Ectodermal cell (in vitro differentiated cells): Measurements from ENCODE around the gene TBX4.
"Not testable (repeated sequence)": the region's sequence is repeated elsewhere in the genome, so short reads cannot be mapped to it uniquely, and the experiment has no call there.

Experiments used
- H3K27ac ChIP-seq: 2 replicates; pipeline ENCODE4 v1.7.0; 2013; ENCODE audit warnings: mild to moderate bottlenecking, low read depth, low read length; ENCODE audit not compliant: insufficient read depth, poor library complexity, severe bottlenecking
- H3K27me3 ChIP-seq: 2 replicates; pipeline ENCODE4 v1.7.0; 2013; ENCODE audit warnings: mild to moderate bottlenecking, low read length; ENCODE audit not compliant: insufficient read depth, control insufficient read depth, poor library complexity, severe bottlenecking
- H3K36me3 ChIP-seq: one replicate; pipeline ENCODE4 v1.7.0; 2013; ENCODE audit warnings: low read length; ENCODE audit not compliant: control insufficient read depth, insufficient read depth
- H3K4me1 ChIP-seq: one replicate; pipeline ENCODE4 v1.7.0; 2013; ENCODE audit warnings: low read length; ENCODE audit not compliant: control insufficient read depth, insufficient read depth
- H3K4me3 ChIP-seq: 2 replicates; pipeline ENCODE4 v1.7.0; 2013; ENCODE audit warnings: low read depth, low read length, control low read depth; ENCODE audit not compliant: insufficient read depth
- H3K9me3 ChIP-seq: 2 replicates; pipeline ENCODE4 v1.7.0; 2013; ENCODE audit warnings: mild to moderate bottlenecking, low read length, moderate library complexity; ENCODE audit not compliant: control insufficient read depth
- WGBS, 2 experiments: methylation state at CpG; one replicate each; pipeline ENCODE4 v1.1.7; 2013; ENCODE audit warnings: missing lambda C conversion rate in 2 of 2; 5-methylcytosine and 5-hydroxymethylcytosine counted together

TBX4 gene

GRCh38 chr17:61511480-61512182, 59.4 kb downstream of the TBX4 start:
- Histone ChIP-seq H3K4me1 (no peaks in the 10 kb centered on the region), H3K27me3 (no peaks in the 10 kb centered on the region), H3K36me3 (no peaks in the 10 kb centered on the region), H3K27ac (no peak overlapping the region), H3K4me3 (no peak overlapping the region), H3K9me3 (no peaks in the 10 kb centered on the region)
- 92 to 93% methylated on average over 4 of the region's 4 CpGs for WGBS, 2 experiments

GRCh38 chr17:61514491-61514890, 62.3 kb downstream of the TBX4 start:
- H3K4me1 ChIP-seq: no peaks in the 10 kb centered on the region
- no peaks in the 10 kb centered on the region for H3K9me3 ChIP-seq
- no peak overlapping the region for H3K27ac ChIP-seq
- WGBS, 2 experiments: 94 to 95% methylated on average over 4 of the region's 4 CpGs
- H3K27me3 ChIP-seq: no peaks in the 10 kb centered on the region
- H3K4me3 ChIP-seq: no peak overlapping the region
- H3K36me3 ChIP-seq: no peaks in the 10 kb centered on the region

- Histone ChIP-seq H3K27ac (no peak overlapping the region), H3K27me3 (no peaks in the 10 kb centered on the region)
- WGBS, 2 experiments: 95 to 96% methylated on average over 3 of the region's 3 CpGs
These were observed 65.0 kb downstream of the TBX4 start for GRCh38 chr17:61517265-61517664.

GRCh38 chr17:61517843-61518606, 65.8 kb downstream of the TBX4 start:
- H3K36me3 ChIP-seq: no peaks in the 10 kb centered on the region
- H3K4me3 ChIP-seq: no peak overlapping the region
- H3K4me1 ChIP-seq: no peaks in the 10 kb centered on the region
- H3K27me3 ChIP-seq: no peaks in the 10 kb centered on the region
- H3K9me3 ChIP-seq: no peaks in the 10 kb centered on the region
- 83 to 89% methylated on average over 3 of the region's 3 CpGs for WGBS, 2 experiments
- no peak overlapping the region for H3K27ac ChIP-seq

More at GRCh38 chr17:61517265-61517664, 65.0 kb downstream of the TBX4 start:
- Histone ChIP-seq H3K9me3 (no peaks in the 10 kb centered on the region), H3K4me1 (no peaks in the 10 kb centered on the region), H3K36me3 (no peaks in the 10 kb centered on the region), H3K4me3 (no peak overlapping the region)

- no peak overlapping the region for H3K4me3 ChIP-seq
- no peaks in the 10 kb centered on the region for H3K4me1 ChIP-seq
- WGBS, 2 experiments: 76 to 82% methylated on average over 1 of the region's 1 CpG
- H3K9me3 ChIP-seq: no peaks in the 10 kb centered on the region
- no peak overlapping the region for H3K27ac ChIP-seq
- no peaks in the 10 kb centered on the region for H3K36me3 ChIP-seq
- no peaks in the 10 kb centered on the region for H3K27me3 ChIP-seq
These were observed 66.9 kb downstream of the TBX4 start for GRCh38 chr17:61519139-61519538.

- no peaks in the 10 kb centered on the region for H3K27me3 ChIP-seq
- no peak overlapping the region for H3K27ac ChIP-seq
- H3K9me3 ChIP-seq: no peaks in the 10 kb centered on the region
- no peaks in the 10 kb centered on the region for H3K4me1 ChIP-seq
- no peaks in the 10 kb centered on the region for H3K36me3 ChIP-seq
- no peak overlapping the region for H3K4me3 ChIP-seq
- WGBS, 2 experiments: 83 to 88% methylated on average over 3 of the region's 3 CpGs
These were observed 67.7 kb downstream of the TBX4 start for GRCh38 chr17:61519754-61520440.

GRCh38 chr17:61520897-61521296, 68.7 kb downstream of the TBX4 start:
- H3K27me3 ChIP-seq: no peaks in the 10 kb centered on the region
- no peak overlapping the region for H3K27ac ChIP-seq
- WGBS, 2 experiments: 82 to 99% methylated on average over 3 of the region's 3 CpGs
- no peaks in the 10 kb centered on the region for H3K36me3 ChIP-seq
- H3K9me3 ChIP-seq: no peaks in the 10 kb centered on the region
- H3K4me3 ChIP-seq: no peak overlapping the region
- no peaks in the 10 kb centered on the region for H3K4me1 ChIP-seq

- Histone ChIP-seq H3K36me3 (no peaks in the 10 kb centered on the region), H3K27me3 (no peaks in the 10 kb centered on the region), H3K27ac (no peak overlapping the region), H3K4me3 (no peak overlapping the region), H3K9me3 (no peaks in the 10 kb centered on the region), H3K4me1 (no peaks in the 10 kb centered on the region)
- WGBS, 2 experiments: no CpG with 5 or more reads among the region's 1 CpG
These were observed 69.9 kb downstream of the TBX4 start for GRCh38 chr17:61522088-61522487.

- Histone ChIP-seq H3K9me3 (no peaks in the 10 kb centered on the region), H3K36me3 (no peaks in the 10 kb centered on the region), H3K4me1 (no peaks in the 10 kb centered on the region), H3K4me3 (no peak overlapping the region), H3K27ac (no peak overlapping the region), H3K27me3 (no peaks in the 10 kb centered on the region)
- 90 to 98% methylated on average over 3 of the region's 3 CpGs for WGBS, 2 experiments
These were observed 72.1 kb downstream of the TBX4 start for GRCh38 chr17:61524319-61524718.

- H3K9me3 ChIP-seq, H3K27ac ChIP-seq, H3K4me1 ChIP-seq, H3K27me3 ChIP-seq, H3K4me3 ChIP-seq, H3K36me3 ChIP-seq: not testable (repeated sequence)
- WGBS, 2 experiments: 95 to 96% methylated on average over 2 of the region's 2 CpGs
These were observed 75.2 kb downstream of the TBX4 start for GRCh38 chr17:61527441-61527840.
